Measurements from ENCODE around the gene POC1A. TPM values are rescaled to one million over a fixed set of nuclear protein-coding genes. Genes with fewer than 3 reads are reported as not detected.

POC1A gene
- polyA plus RNA-seq, 1 donor from 2014 or later: 1.3 TPM

GRCh38 chr3:52173101-52173500, 18.9 kb upstream of the POC1A start:
- no peaks in the 10 kb centered on the region for H3K36me3 ChIP-seq (ENCODE audit: insufficient read depth, low read length)
- no peaks in the 10 kb centered on the region for H3K9me2 ChIP-seq (ENCODE audit: insufficient read depth, low read length)
- no peaks in the 10 kb centered on the region for H3K9me3 ChIP-seq (ENCODE audit: low read length)
- TF ChIP-seq CTCF (IDR thresholded peaks at IDR 0.05; ENCODE audit: poor library complexity, severe bottlenecking) (no peak), REST (IDR thresholded peaks at IDR 0.05; ENCODE audit: borderline replicate concordance) (no peak), RAD21 (conservative IDR thresholded peaks at IDR 0.05) (no peak), SMC3 (conservative IDR thresholded peaks at IDR 0.05; ENCODE audit: poor library complexity) (no peak), MXI1 (conservative IDR thresholded peaks at IDR 0.05; ENCODE audit: poor library complexity, severe bottlenecking) (no peak), POLR2AphosphoS5 (IDR thresholded peaks at IDR 0.05) (no peak), EZH2 (IDR thresholded peaks at IDR 0.05; ENCODE audit: borderline replicate concordance, insufficient read depth, low read length, poor library complexity, severe bottlenecking) (no peak), EP300 (conservative IDR thresholded peaks at IDR 0.05; ENCODE audit: poor library complexity, severe bottlenecking) (no peak)
- no peaks in the 10 kb centered on the region for H4K20me1 ChIP-seq (ENCODE audit: insufficient read depth)
- H2AFZ ChIP-seq (ENCODE audit: low read depth, low read length): no peak overlapping the region
- H3F3A ChIP-seq (ENCODE audit: insufficient read depth, low read length, poor library complexity, severe bottlenecking): no peaks in the 10 kb centered on the region
- no peak overlapping the region for H3K4me3 ChIP-seq (ENCODE audit: low read length)
- no peaks in the 10 kb centered on the region for H3K27me3 ChIP-seq (ENCODE audit: insufficient read depth, low read depth, low read length)
- H3K9ac ChIP-seq (ENCODE audit: low read length): no peak overlapping the region
- no peak overlapping the region for H3K4me2 ChIP-seq (ENCODE audit: low read length)
- no peak overlapping the region for H3K27ac ChIP-seq (ENCODE audit: low read length)
- no peaks in the 10 kb centered on the region for H3K79me2 ChIP-seq (replicated peaks; ENCODE audit: insufficient read depth, low read length)

- Histone ChIP-seq H3K9ac (ENCODE audit: low read length) (no peak overlapping the region), H3K4me2 (ENCODE audit: low read length) (no peak overlapping the region), H4K20me1 (ENCODE audit: insufficient read depth) (no peaks in the 10 kb centered on the region), H3K9me2 (ENCODE audit: insufficient read depth, low read length) (no peaks in the 10 kb centered on the region), H3K4me3 (ENCODE audit: low read length) (no peak overlapping the region), H3K36me3 (ENCODE audit: insufficient read depth, low read length) (no peaks in the 10 kb centered on the region), H3K9me3 (ENCODE audit: low read length) (no peaks in the 10 kb centered on the region), H3K79me2 (replicated peaks; ENCODE audit: insufficient read depth, low read length) (no peaks in the 10 kb centered on the region), H2AFZ (ENCODE audit: low read depth, low read length) (no peak overlapping the region), H3K27me3 (ENCODE audit: insufficient read depth, low read depth, low read length) (no peaks in the 10 kb centered on the region), H3F3A (ENCODE audit: insufficient read depth, low read length, poor library complexity, severe bottlenecking) (no peaks in the 10 kb centered on the region), H3K27ac (ENCODE audit: low read length) (no peak overlapping the region)
- TF ChIP-seq CTCF (IDR thresholded peaks at IDR 0.05; ENCODE audit: poor library complexity, severe bottlenecking) (no peak), REST (IDR thresholded peaks at IDR 0.05; ENCODE audit: borderline replicate concordance) (no peak), SMC3 (conservative IDR thresholded peaks at IDR 0.05; ENCODE audit: poor library complexity) (no peak), EP300 (conservative IDR thresholded peaks at IDR 0.05; ENCODE audit: poor library complexity, severe bottlenecking) (no peak), EZH2 (IDR thresholded peaks at IDR 0.05; ENCODE audit: borderline replicate concordance, insufficient read depth, low read length, poor library complexity, severe bottlenecking) (no peak), MXI1 (conservative IDR thresholded peaks at IDR 0.05; ENCODE audit: poor library complexity, severe bottlenecking) (no peak), POLR2AphosphoS5 (IDR thresholded peaks at IDR 0.05) (no peak), TAF1 (IDR thresholded peaks at IDR 0.05; ENCODE audit: low read depth) (no peak)
These were observed 18.1 kb upstream of the POC1A start for GRCh38 chr3:52172262-52172757.

Measured in neural cell (in vitro differentiated cells).